Activated T-cell treated with anti-CD3 and anti-CD28 coated beads, Interleukin-2, amount 50 U/mL, for 1 hour (primary cell): ENCODE data around the gene UNC119B.

Source experiments
- DNase-seq: peaks from one replicate; pipeline ENCODE4 v3.0.0-alpha.2; 2020

UNC119B gene

GRCh38 chr12:120688527-120689071, 21.7 kb upstream of the UNC119B start:
- no peak for DNase-seq

GRCh38 chr12:120689397-120690082, 20.7 kb upstream of the UNC119B start:
- no peak for DNase-seq

GRCh38 chr12:120690083-120690450, 20.2 kb upstream of the UNC119B start:
- no peak for DNase-seq

DNA sequence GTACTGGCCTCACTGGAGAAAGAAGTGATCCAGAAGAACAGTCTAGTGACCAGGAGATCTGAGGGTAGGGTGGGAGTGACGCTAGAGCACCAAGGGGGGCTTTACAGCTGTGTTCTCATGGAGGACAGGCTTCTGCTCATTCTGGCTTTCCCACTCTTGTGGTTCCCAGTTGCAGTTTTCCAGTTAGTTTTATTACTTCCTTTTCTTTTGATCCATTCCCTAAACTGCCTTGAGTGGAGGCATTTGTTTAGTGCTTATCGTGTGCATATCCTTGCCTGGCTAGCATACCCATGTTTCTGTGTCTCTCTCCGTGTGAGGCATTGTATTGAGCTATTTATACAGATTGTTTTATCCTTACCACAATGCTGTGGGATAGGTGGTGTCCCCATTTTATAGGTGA, 19.3 kb upstream of the UNC119B start:
- DNase-seq: no peak

- DNase-seq: no peak
Observed at GRCh38 chr12:120692524-120693033, 17.7 kb upstream of the UNC119B start.

- no peak for DNase-seq
Observed at GRCh38 chr12:120693848-120694247, 16.4 kb upstream of the UNC119B start.

GRCh38 chr12:120696626-120697025, 13.6 kb upstream of the UNC119B start:
- no peak for DNase-seq

DNA sequence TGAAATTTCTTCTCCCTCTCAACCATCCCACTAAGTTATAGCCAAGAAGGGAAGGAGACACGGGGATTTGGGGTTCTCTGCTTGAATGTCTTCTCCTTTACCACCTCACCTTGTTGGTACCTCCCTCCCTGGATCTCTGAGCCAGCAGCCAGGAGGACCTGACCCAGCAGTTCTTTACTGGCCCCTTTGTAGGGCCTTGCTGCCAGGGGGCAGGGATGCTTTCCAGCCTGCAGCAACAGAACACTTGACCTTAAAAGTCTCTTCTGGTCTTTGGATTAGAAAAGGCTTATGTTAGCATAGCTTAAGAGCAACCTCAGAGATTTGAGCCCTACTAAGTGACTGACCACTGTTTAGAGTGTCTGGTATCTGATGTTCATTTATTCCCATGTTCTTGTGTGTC, 12.9 kb upstream of the UNC119B start:
- DNase-seq: no peak

DNA sequence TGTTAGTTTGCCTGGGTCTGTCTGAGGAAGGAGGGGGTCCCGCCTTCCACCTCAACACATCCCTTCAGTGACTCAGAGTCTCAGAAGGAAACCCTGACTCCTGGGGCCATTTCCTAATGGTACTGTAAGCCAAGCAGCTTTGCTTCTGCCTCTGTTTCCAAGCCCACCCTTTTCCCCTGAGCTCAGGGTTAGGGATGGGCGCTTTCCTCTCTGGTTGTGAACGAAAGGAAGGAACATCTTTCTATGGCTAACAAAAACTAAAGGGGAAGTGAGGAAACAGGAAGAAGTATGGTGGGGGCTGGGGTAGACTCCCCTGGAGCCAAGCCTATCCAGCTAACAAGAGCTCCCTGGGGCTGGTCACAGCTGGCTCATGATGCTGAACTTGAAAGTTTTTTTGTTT, 11.6 kb upstream of the UNC119B start:
- DNase-seq: no peak

- DNase-seq: no peak
Observed at GRCh38 chr12:120699553-120699952, 10.7 kb upstream of the UNC119B start.

GRCh38 chr12:120700886-120701285, 9.4 kb upstream of the UNC119B start:
- DNase-seq: no peak

- DNase-seq: no peak
Observed at GRCh38 chr12:120702637-120703036, 7.6 kb upstream of the UNC119B start.

- no peak for DNase-seq
Observed at GRCh38 chr12:120703311-120703942, 6.8 kb upstream of the UNC119B start.

DNA sequence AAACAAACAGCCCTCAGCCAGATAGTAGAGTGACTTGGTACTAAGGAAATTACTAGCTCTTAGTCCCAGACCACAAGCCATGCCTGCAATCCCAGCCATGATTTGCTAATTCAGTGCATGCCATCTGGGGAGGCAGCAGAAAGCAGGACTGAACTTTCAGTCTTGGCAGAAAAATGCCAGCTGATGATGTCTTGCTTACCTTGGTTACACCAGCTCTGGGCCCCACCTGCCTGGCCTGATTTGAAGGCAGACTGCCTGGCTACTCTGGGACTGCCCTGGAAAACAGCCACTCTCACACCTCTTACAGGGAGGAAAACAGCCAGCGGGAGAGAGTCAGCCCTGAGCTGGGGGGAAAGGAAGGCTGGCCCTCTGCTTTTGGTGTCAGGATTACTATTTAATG, 4.6 kb upstream of the UNC119B start:
- no peak for DNase-seq

DNA sequence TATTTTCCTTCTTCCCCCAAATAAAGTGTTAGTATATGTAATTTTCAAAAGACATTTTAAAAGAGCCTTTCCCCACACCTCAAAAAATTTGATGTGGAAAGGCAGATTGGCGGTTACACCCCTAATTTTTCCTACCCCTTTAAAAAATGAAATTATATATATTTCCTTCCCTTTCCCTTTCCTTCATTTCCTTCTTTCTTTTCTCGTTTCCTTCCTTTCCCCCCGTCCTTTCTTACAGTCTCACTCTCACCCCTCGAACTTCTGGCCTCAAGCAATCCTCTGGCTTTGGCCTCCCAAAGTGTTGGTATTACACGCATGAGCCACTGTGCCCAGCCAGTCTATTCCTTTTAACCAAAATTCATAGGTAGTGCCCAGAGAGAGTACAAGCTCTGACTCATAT, 4.2 kb upstream of the UNC119B start:
- DNase-seq: no peak

GRCh38 chr12:120708651-120709050, 1.6 kb upstream of the UNC119B start:
- DNase-seq: no peak

DNA sequence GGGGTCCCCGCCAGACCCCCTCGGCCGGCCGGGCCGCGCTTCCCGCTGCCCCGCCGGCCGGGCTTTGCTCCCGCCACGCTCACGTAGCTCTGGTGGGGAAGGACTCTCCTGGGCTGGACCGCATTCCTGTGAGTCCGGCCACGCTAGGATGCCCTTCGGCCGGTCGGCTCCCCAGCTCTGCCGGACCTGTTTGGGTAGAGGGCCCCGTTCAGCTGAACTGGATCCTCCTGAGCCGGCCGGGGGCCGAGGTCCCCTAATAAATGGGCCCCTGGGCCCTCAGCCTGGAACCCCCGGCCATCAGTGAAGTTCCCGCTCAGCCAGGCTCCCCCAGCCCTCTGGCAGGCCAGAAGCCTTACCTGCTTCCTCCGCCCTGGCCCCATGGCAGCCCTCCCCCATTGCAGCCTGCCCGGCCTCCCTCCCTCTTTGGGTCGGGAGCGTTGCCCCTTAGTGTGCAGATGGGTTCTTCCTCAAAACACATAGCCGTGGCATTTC, 593 bp downstream of the UNC119B start:
- DNase-seq: peak; percentile 39

GRCh38 chr12:120711411-120711810, 1.2 kb downstream of the UNC119B start:
- DNase-seq: no peak

- no peak for DNase-seq
Observed at GRCh38 chr12:120712610-120713009, 2.4 kb downstream of the UNC119B start.

DNA sequence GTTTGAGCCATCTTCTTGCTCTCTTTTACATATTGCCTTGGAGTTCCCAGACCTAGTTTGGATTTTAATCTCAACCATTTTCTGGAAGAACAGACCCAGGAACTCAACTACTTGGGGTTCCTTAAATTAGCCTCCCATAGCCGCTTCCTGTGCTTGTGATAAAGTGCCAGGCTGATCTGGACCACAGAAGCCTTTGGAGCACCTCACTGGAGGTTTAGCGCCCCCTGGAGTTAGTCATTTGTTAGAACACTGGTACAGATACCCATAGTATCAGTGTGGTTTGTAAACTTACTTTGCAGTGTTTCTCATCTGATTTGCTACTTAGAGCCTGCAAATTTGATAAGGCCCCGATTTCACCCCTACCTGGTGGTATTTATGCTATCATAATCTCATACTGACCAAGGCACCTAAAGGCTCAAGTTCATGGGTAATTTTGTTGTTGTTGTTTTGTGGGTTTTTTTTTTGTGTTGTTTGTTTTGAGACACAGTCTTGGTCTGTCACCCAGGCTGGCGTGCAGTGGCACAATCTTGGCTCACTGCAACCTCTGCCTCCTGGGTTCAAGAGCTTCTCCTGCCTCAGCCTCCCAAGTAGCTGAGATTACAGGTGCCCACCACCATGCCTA, 3.7 kb downstream of the UNC119B start:
- peak; percentile 40 for DNase-seq

DNA sequence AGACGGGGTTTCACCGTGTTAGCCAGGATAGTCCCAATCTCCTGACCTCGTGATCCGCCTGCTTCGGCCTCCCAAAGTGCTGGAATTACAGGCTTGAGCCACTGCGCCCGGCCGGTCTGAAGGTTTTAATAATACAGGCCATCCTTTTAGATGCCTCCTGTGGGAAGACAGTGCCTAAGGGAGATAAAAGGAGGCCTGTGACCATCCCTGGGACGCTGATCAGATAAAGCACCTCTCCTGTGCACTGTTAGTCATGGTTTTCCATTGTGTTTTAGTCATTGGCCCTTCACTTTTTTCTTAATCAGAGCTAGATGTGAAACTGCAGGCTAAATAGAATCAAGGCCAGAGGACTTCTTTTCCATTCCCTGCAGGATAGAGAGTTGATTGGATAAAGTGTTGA, 7.8 kb downstream of the UNC119B start:
- no peak for DNase-seq

GRCh38 chr12:120719072-120719471, 8.8 kb downstream of the UNC119B start:
- DNase-seq: no peak

DNA sequence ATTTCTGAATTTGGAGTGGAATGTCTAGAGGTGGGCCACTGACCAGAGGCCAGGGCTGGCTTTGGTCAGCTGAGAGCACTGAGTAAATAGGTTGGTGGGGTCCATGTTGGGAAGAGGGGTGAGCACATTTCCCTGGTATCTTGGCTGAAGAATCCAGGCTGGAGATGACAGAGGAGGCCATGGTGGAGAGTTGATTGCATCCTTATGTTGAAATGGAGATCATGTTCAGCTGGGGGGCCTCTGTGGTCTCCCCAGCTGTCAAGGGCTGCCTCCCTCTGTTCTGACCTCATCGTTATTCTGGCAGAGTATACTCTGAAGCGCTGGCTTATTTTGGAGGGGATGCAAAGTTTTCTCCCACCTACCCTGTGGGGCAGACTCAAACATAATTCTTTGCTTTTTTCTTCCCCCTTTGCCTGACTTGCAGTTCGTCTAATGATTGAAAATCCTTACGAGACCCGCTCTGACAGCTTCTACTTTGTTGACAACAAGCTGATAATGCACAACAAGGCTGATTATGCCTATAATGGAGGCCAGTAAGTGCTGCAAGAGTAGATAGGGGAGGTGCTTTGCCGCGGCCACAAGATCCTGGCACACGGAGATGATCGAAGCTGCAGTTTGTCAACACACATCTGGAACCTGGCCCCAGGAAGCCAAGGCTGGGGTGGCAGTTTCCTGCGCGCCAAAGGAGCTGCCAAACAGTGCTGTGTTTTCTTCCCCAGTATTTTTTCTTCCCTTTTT, 9.4 kb downstream of the UNC119B start:
- no peak for DNase-seq
